Upper lobe of left lung (tissue), 4 donors: ENCODE data around the gene LYPD6B.

Experiments
- EP300 ChIP-seq, 4 donors: sonication (generic); formaldehyde crosslinking; IDR thresholded peaks; one replicate each; pipeline ENCODE4 v1.5.1; 2017; ENCODE audit warnings: antibody characterized with exemption in 4 of 4, control low read depth in 2 of 4
- POLR2AphosphoS5 ChIP-seq, 2 donors: sonication (generic); formaldehyde crosslinking; IDR thresholded peaks; one replicate each; pipeline ENCODE4 v1.5.1; 2017; ENCODE audit warnings: antibody characterized with exemption in 2 of 2
- TF ChIP-seq, protein P1 (sequence below), 6 experiments: fragments of 450-650 bp in 4 of 6; fragments of 200-600 bp in 2 of 6; sonication (generic) in 2 of 6; IDR thresholded peaks; one replicate each; pipeline ENCODE4 v1.5.1; 2016 to 2019; ENCODE audit warnings: antibody characterized with exemption in 6 of 6

DNA sequence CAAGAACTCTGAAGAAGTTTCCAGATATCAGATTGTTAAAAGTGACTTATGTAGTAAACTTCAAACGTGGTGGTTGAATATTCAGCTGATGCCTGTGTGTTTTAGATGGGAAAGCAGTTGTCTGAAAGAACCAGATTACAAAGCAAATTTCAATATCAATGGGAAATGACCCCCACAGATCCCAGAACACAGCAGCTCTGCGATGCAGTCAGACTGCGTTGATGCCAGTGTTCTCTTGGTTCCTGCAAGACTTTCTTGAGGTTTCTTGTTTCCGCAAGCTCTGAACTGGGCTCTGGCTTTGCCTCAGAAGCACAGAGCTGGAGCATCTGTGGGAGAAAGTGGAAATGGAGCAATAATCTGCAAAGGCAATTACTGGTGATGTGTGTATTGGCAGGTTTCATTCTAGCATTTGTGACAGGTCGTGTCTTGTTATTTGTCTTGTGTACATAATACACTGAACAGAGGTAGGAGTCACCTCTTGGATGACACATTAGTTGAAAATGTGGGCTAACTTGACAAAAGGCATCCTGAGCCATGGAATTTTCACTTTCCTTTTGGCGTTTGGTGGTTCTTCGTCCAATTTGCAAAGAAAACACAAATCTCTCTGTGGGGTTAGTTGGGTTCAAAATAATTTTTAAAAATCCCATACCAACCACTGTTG, 10.8 kb upstream of the LYPD6B start:
- TF ChIP-seq, protein P1, sequence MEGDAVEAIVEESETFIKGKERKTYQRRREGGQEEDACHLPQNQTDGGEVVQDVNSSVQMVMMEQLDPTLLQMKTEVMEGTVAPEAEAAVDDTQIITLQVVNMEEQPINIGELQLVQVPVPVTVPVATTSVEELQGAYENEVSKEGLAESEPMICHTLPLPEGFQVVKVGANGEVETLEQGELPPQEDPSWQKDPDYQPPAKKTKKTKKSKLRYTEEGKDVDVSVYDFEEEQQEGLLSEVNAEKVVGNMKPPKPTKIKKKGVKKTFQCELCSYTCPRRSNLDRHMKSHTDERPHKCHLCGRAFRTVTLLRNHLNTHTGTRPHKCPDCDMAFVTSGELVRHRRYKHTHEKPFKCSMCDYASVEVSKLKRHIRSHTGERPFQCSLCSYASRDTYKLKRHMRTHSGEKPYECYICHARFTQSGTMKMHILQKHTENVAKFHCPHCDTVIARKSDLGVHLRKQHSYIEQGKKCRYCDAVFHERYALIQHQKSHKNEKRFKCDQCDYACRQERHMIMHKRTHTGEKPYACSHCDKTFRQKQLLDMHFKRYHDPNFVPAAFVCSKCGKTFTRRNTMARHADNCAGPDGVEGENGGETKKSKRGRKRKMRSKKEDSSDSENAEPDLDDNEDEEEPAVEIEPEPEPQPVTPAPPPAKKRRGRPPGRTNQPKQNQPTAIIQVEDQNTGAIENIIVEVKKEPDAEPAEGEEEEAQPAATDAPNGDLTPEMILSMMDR (IDR thresholded peaks at IDR 0.05), result no peak
- no peak for TF ChIP-seq EP300 (IDR thresholded peaks at IDR 0.05)
- TF ChIP-seq POLR2AphosphoS5 (IDR thresholded peaks at IDR 0.05), result no peak
